ENCODE data around the gene HSPA9.
"Not testable (repeated sequence)": the region's sequence is repeated elsewhere in the genome, so short reads cannot be mapped to it uniquely, and the experiment has no call there.

The HSPA9 gene

DNA sequence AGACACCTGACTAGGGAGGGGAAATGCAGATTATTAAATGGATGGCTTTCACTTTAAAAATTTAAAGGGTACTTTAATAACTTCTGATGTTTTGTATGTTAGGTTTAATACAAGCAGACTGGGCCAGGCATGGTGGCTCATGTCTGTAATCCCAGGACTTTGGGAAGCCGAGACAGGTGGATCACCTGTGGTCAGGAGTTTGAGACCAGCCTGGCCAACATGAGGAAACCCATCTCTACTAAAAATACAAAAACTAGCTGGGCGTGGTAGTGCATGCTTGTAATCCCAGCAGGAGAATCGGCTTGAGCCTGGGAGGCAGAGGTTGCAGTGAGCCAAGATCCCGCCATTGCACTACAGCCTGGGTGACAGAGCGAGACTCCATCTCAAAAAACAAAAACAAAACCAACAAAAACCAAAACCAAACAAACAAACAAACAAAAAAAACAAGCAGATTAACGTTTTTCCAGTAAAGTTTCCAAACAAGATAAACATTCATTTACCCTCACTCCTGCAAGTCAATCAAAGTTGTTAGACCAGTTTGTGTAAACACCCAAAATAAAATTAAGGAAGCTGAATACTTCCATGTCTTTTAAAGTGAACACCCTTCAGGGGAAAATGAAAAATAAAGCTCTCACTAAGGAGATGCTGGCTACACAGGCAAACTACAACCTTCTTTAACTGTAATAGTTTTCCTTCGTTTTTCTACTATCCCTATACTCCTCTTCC lies 46.3 kb downstream of the HSPA9 start:
- no peak for DNase-seq

DNA sequence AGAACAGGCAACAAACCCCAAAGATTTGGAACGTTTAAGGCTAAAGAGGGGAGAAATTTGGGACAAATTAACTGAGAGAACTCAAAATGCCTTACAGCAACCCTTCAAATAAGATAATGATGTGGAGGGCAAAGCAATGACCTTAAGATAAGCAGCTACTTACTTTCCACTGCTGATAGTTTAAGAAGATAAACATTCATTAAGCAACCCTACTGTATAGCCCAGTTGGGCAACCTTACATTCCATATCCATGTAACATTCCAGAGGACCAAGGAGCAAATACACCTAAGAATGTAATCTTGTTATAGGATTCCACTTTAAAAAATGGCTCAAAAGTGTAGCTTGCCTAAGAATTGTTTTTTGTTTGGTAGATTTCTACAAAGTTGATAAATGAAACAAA lies 47.0 kb downstream of the HSPA9 start:
- no peak for DNase-seq

GRCh38 chr5:138527170-138527569 lies 48.0 kb downstream of the HSPA9 start:
- no peak for DNase-seq

- DNase-seq: no peak
These were observed 51.8 kb downstream of the HSPA9 start for GRCh38 chr5:138523406-138523805.

DNA sequence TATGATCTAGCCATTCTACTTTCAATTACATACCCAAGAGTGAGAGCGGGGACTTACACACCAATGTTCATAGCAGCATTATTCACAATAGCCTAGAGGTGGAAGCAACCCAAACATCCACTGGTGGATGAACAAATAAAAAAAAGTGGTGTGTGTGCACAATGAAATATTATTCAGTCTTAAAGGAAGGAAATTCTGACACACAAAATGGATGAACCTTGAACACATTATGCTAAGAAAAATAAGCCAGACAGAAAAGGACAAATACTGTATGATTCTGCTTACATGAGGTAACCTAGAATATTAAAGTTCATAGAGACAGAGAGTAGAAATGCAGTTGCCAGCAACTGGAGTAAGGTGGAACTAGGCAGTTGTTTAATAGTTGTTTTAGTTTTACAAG lies 54.2 kb downstream of the HSPA9 start:
- DNase-seq: no peak

DNA sequence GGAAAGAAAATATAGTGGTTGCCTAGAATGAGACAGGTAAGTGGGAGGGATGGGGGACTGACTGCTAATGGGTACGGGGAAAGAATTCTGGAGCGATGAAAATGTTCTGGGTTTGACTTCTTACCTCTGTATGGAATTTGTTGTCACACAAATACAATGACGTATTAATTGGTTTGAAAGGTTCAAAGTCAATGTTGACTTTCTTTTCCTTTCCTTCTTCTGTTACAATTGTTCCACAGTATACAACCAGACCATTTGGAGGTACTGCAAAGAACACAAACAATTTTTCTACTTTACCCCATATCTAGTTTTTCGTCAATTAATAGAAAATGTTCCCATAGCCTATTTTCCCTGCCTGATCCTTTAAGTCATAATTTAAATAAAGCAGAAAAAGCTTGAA lies 57.8 kb downstream of the HSPA9 start:
- no peak for DNase-seq

- DNase-seq: no peak
These were observed 59.5 kb downstream of the HSPA9 start for GRCh38 chr5:138515556-138516245.

GRCh38 chr5:138514021-138514420 lies 61.2 kb downstream of the HSPA9 start:
- DNase-seq: no peak

- no peak for DNase-seq
These were observed 66.2 kb downstream of the HSPA9 start for GRCh38 chr5:138508958-138509357.

GRCh38 chr5:138507485-138507884 lies 67.7 kb downstream of the HSPA9 start:
- DNase-seq: not testable (repeated sequence)

DNA sequence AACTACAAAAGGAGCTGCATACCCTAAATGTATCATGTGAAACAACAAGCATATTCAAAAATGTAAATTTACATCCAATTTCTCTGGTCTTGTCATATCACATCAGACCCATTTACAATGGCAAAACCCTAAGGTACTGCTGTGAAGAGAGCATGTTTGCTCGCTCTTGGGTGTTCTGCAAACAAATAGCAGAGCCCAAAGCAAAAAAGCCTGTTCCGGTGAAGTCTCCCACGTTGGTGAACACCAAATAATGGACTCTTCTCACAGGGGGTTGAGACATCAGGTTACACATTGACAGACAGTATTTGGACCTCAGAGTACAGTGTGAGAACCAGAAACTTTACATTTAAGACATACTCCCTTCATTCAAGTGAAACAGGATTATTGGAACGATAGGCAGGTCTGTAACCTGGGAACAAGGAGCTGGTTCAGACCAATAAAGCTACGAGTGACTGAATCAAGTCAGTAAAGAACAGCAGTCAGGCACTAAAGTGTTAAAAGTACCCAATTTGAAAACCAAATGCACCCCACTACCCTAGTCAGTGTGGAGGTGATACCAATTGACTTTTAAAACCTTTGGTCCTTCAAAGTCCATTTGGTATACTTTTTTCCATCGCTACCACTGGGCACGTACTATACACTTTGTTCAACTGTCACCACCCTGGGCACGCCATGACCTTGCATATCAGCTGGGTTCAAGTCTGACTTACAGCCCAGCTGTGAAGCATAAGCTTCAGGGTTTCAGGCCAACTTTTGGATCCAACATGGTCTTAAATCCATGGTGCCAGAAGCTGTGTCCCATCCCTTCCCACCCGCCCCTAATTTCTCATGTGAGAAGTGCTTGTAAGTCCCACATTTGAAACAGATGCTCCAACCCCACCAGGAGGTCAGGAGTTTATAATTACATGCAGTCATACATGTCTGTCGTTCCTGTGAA lies 68.6 kb downstream of the HSPA9 start:
- DNase-seq: no peak

DNA sequence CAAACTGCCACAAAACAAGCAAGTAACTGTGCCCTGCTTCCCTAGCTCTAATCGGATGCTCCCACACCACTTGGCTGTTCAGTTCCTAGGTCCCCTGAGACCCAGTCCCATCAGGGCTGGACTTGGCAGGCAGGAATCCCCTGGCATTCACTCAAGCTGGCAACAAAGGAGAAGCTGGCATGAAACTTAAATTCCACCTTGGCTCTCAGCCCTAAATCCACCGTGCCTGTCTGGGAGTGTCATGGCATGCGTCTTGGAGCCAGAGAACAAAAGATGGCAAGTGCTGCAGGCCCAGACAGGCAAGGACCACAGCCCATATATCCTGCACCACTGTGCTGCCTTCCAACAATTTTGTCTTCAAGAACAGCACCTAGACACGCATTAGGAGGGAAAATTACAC lies 70.4 kb downstream of the HSPA9 start:
- no peak for DNase-seq

All from NCI-H748 treated with DMSO at 0.1 percent for 48 hours (cell line).